HG03064 (cell line): ENCODE data around the gene ERG.

Experiments
- ATAC-seq: cut with Tn5 transposase; IDR thresholded peaks from one replicate; pipeline ENCODE4 v1.9.1; 2021; ENCODE audit warnings: low read depth; ENCODE audit not compliant: unreplicated experiment

The ERG gene

GRCh38 chr21:38343691-38344090, 154.6 kb downstream of the ERG start:
- ATAC-seq: no peak

- ATAC-seq: no peak
Measured at GRCh38 chr21:38342739-38343138, 155.5 kb downstream of the ERG start.

- ATAC-seq: no peak
Measured at GRCh38 chr21:38341546-38342012, 156.7 kb downstream of the ERG start.

GRCh38 chr21:38340131-38340530, 158.1 kb downstream of the ERG start:
- no peak for ATAC-seq

- ATAC-seq: no peak
Measured at GRCh38 chr21:38337793-38338192, 160.5 kb downstream of the ERG start.

- no peak for ATAC-seq
Measured at GRCh38 chr21:38334866-38335265, 163.4 kb downstream of the ERG start.

GRCh38 chr21:38333301-38334272, 164.7 kb downstream of the ERG start:
- ATAC-seq: no peak

GRCh38 chr21:38330666-38331065, 167.6 kb downstream of the ERG start:
- no peak for ATAC-seq
